ENCODE results near the gene P2RX6. TPM values are rescaled to one million over a fixed set of nuclear protein-coding genes. Genes with fewer than 3 reads are reported as not detected.

Gene P2RX6
- total RNA-seq, 1 donor from 2014 or later: not detected

DNA sequence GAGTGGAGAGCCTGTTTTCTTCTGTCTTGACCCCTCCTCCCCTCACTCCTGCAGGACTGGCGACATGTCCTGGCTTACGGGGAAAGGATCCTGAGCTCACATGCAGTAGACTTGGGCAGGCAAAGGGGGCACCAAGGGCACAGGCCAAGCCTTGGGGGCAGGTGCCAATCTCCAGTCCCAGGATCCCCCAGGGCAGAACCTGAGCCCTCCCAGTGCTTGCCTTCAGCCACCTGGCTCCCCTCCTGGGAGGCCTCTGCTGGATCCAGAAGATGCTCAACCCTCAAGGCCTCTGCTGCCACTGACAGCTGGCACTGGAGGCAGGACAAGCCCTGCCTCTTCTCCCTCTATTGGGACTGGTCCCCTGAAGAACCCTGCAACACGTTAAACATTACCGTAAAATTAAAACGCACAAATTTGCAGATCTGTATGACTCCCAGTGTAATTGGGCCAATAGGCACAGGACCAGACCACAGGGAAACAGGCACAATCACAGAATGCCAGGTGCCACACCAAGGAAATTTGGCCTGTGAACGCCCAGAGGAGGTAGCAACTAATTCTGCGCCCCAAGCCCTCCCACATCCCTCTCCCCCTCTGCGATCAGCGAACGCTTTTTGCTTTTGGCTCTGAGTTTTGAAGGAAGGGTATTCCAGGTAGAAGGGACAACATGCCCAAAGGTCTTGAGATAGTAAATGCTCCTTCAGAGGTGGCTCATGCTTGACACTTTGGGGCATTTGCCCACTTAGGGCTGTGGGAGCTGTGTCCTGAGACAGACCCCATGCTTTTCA is 33.8 kb upstream of the P2RX6 start:
- Mint-ChIP-seq H3K27ac (ENCODE audit: unreplicated experiment) (no peak overlapping the region), H3K4me1 (ENCODE audit: unreplicated experiment) (peaks cover 14% of the 10 kb centered on the region), H3K9me3 (ENCODE audit: unreplicated experiment) (no peaks in the 10 kb centered on the region), H3K36me3 (ENCODE audit: low read depth, unreplicated experiment) (peaks cover under 1% of the 10 kb centered on the region), H3K27me3 (ENCODE audit: unreplicated experiment) (peaks cover 17% of the 10 kb centered on the region), H3K4me3 (ENCODE audit: unreplicated experiment) (peak overlapping the region; percentile 90)
- TF ChIP-seq, protein P1, sequence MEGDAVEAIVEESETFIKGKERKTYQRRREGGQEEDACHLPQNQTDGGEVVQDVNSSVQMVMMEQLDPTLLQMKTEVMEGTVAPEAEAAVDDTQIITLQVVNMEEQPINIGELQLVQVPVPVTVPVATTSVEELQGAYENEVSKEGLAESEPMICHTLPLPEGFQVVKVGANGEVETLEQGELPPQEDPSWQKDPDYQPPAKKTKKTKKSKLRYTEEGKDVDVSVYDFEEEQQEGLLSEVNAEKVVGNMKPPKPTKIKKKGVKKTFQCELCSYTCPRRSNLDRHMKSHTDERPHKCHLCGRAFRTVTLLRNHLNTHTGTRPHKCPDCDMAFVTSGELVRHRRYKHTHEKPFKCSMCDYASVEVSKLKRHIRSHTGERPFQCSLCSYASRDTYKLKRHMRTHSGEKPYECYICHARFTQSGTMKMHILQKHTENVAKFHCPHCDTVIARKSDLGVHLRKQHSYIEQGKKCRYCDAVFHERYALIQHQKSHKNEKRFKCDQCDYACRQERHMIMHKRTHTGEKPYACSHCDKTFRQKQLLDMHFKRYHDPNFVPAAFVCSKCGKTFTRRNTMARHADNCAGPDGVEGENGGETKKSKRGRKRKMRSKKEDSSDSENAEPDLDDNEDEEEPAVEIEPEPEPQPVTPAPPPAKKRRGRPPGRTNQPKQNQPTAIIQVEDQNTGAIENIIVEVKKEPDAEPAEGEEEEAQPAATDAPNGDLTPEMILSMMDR (IDR thresholded peaks at IDR 0.05; ENCODE audit: unreplicated experiment): no peak
- DNase-seq (ENCODE audit: low spot score): no peak

DNA sequence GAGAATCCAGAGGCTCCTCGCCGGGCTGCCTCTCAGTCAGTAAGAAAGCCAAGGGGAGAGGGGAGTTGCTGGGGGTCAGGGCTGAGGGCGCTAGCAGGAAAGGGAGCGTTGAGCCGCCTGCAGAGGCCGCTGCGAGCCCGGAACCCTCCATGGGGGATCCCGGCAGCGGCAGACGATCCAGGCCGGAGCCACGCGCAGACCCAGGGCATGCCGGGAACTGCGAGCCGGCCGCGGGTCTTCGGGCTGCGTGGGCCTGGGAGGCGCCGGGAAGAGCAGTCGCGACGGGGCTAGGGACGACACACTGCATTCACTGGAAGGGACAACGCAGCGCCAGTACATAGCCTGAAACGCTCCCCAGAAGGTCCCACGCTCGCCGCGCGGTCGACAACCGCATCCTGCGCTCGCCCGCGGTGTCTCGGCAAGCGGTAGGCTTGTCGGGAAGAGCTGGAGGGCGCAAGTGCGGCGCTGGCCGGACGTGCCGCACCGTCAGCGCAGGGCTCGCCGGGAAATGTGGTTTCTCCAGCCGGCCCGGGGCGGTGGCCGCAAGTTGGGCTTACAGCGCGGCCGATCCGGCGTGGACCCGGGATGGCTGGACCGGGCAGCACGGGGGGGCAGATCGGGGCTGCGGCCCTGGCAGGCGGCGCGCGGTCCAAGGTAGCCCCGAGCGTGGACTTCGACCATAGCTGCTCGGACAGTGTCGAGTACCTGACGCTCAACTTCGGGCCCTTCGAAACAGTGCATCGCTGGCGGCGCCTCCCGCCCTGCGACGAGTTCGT is 33.0 kb upstream of the P2RX6 start, which contains the start of gene LZTR1:
LZTR1 (plus strand) TSS at position 511 of the 776 bp plus-strand sequence; CDS start at position 586, 75 bp downstream.
- H3K9me3 Mint-ChIP-seq (ENCODE audit: unreplicated experiment): no peaks in the 10 kb centered on the region
- peak within 1 kb of the TSS; percentile 84 for H3K27ac Mint-ChIP-seq (ENCODE audit: unreplicated experiment)
- peaks cover 17% of the 10 kb centered on the region for H3K27me3 Mint-ChIP-seq (ENCODE audit: unreplicated experiment)
- H3K4me1 Mint-ChIP-seq (ENCODE audit: unreplicated experiment): peaks cover 14% of the 10 kb centered on the region
- peak within 1 kb of the TSS; percentile 100 for H3K4me3 Mint-ChIP-seq (ENCODE audit: unreplicated experiment)
- DNase-seq (ENCODE audit: low spot score): peak; percentile 82
- peaks cover 7% of the 10 kb centered on the region for H3K36me3 Mint-ChIP-seq (ENCODE audit: low read depth, unreplicated experiment)
- TF ChIP-seq, protein P1 (IDR thresholded peaks at IDR 0.05; ENCODE audit: unreplicated experiment): no peak

DNA sequence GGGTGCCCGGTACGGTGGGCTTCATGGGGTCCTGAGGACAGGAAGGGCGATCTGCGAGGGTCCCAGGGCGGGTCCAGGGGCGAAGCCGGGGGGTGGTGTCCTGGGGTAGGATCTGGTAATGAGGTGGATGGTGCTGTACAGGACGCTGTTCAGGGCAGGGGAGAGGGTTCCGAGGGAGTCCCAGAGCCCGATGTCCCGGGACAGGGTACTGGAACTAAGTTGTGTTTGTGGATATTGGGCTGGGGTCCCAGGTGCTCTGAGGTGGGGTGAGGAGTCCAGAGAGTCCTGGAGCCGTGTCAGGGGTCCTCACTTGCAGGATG is 32.4 kb upstream of the P2RX6 start:
- Mint-ChIP-seq H3K4me1 (ENCODE audit: unreplicated experiment) (peaks cover 14% of the 10 kb centered on the region), H3K36me3 (ENCODE audit: low read depth, unreplicated experiment) (peaks cover 7% of the 10 kb centered on the region), H3K9me3 (ENCODE audit: unreplicated experiment) (no peaks in the 10 kb centered on the region), H3K4me3 (ENCODE audit: unreplicated experiment) (peak overlapping the region; percentile 100), H3K27ac (ENCODE audit: unreplicated experiment) (peak overlapping the region; percentile 84), H3K27me3 (ENCODE audit: unreplicated experiment) (peaks cover 17% of the 10 kb centered on the region)
- no peak for DNase-seq (ENCODE audit: low spot score)
- TF ChIP-seq, protein P1 (IDR thresholded peaks at IDR 0.05; ENCODE audit: unreplicated experiment): no peak

DNA sequence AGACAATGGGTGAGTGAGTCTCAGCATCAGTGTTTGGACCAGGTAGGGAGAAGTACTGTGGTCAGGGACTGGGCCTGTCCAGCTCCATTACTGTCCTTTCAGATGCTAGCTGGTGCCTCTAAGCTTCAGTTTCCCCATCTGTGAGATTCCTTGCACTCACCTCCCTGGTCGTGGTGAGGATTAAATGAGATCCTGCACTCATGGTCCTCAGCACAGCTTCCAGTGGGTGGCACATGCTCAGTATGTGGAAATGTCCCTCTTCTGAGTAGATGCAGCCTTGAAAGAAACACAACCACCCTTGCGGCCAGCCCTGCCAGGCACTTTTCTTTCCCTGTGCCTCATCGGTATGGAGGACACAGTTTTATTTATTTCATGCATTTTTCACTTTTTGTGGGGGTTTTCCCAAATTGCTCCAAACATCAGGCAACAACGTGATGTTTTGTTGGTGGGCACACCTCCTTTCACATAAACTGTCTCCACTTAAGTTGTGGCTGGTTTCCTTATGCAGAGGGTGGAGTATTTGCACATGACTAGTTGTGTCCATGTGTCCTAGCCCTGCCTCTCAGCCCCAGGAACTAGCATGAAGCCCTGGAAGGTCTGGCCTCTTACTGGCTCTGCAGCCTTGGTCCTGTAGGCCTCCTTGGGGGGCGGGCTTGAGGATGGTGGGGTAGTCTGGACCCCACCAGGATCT is 31.7 kb upstream of the P2RX6 start:
- H3K4me1 Mint-ChIP-seq (ENCODE audit: unreplicated experiment): peaks cover 14% of the 10 kb centered on the region
- no peak for DNase-seq (ENCODE audit: low spot score)
- H3K27ac Mint-ChIP-seq (ENCODE audit: unreplicated experiment): no peak overlapping the region
- H3K27me3 Mint-ChIP-seq (ENCODE audit: unreplicated experiment): peaks cover 17% of the 10 kb centered on the region
- H3K9me3 Mint-ChIP-seq (ENCODE audit: unreplicated experiment): no peaks in the 10 kb centered on the region
- peaks cover 14% of the 10 kb centered on the region for H3K36me3 Mint-ChIP-seq (ENCODE audit: low read depth, unreplicated experiment)
- TF ChIP-seq, protein P1 (IDR thresholded peaks at IDR 0.05; ENCODE audit: unreplicated experiment): no peak
- H3K4me3 Mint-ChIP-seq (ENCODE audit: unreplicated experiment): peak overlapping the region; percentile 100

All from endothelial cell (in vitro differentiated cells).